ENCODE data around the gene MATN1.

DNA sequence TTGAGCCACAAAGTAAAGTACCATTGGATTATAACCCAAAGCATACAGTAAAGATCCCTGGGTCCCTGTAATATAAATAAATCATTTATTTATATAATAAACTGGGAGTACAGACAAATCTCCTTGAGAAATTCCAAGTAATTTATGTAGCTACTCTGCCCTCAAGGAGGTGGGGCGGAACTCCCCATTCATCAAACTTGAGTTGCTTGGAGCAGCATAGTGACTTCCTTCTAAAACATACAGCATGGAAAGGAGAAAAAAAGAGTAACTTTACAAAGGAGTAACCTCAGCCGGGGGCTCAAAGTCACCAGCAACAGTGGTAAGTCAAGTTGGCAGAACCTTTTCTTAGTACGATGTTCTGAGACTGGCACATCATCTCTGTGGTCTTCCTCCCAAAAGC is 29.7 kb upstream of the MATN1 start:
- TF ChIP-seq, protein P1, sequence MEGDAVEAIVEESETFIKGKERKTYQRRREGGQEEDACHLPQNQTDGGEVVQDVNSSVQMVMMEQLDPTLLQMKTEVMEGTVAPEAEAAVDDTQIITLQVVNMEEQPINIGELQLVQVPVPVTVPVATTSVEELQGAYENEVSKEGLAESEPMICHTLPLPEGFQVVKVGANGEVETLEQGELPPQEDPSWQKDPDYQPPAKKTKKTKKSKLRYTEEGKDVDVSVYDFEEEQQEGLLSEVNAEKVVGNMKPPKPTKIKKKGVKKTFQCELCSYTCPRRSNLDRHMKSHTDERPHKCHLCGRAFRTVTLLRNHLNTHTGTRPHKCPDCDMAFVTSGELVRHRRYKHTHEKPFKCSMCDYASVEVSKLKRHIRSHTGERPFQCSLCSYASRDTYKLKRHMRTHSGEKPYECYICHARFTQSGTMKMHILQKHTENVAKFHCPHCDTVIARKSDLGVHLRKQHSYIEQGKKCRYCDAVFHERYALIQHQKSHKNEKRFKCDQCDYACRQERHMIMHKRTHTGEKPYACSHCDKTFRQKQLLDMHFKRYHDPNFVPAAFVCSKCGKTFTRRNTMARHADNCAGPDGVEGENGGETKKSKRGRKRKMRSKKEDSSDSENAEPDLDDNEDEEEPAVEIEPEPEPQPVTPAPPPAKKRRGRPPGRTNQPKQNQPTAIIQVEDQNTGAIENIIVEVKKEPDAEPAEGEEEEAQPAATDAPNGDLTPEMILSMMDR (IDR thresholded peaks at IDR 0.05), result no peak
- TF ChIP-seq SMC3 (IDR thresholded peaks at IDR 0.05) (no peak), KDM1A (IDR thresholded peaks at IDR 0.05; ENCODE audit: low read depth) (no peak)
